GM12892 (cell line): ENCODE data around the gene SF3A2.

ENCODE experiments used
- POLR2A ChIP-seq: IDR thresholded peaks from 2 replicates; pipeline ENCODE4 v1.6.1; 2011; ENCODE audit warnings: low read depth, low read length, control low read depth
- POLR2AphosphoS5 ChIP-seq: IDR thresholded peaks from 2 replicates; pipeline ENCODE4 v1.6.1; 2011; ENCODE audit warnings: low read depth, low read length, control low read depth
- TAF1 ChIP-seq: IDR thresholded peaks from 2 replicates; pipeline ENCODE4 v1.6.1; 2011; ENCODE audit warnings: low read depth, mild to moderate bottlenecking, control low read depth, low read length, borderline replicate concordance

DNA sequence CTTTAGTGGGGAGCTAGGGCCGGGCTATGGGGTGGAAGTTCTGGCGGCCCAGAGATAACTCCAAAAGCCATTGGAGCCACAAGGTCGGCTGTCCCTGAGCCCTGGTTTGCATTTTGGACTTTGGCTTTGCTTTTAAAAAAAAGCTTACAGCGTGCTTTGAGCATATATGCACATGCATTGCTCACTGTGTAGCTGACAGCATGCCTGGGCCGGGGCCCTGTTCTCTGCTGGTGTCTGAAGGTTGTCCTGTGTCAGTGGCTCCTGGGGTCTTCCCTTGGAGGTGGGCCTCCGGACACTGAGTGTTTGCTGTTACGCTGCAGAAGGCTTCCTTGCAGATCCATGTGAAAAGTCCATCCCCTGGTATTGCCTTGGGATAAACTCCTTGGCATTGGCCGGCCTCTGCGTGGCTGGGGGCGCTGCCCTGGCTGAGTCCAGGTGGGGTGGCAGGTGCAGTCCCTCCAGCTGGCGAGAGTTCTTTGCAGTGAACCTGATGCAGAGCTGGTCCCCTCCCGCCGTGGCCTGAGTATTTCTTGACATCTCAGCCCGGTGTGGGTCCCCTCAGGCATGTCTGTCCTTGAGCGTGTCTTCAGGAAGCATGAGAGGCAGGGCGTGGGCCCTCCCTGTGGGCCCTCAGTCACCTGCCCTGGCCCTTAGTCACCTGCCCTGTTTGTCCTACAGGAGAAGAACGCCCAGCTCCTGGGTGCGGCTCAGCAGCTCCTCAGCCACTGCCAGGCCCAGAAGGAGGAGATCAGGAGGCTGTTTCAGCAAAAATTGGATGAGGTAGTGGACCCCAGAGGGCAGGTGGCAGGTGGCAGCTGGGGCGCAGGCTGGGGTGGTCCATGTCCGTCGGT is 23.5 kb upstream of the SF3A2 start:
- TF ChIP-seq POLR2A, result no peak
- TF ChIP-seq POLR2AphosphoS5, result no peak
- no peak for TF ChIP-seq TAF1
